Prostate gland (tissue), 2 donors: ENCODE results near the gene MAP3K9.

Source experiments
- POLR2A ChIP-seq: fragments of 450-650 bp; IDR thresholded peaks from one replicate; pipeline ENCODE4 v1.6.1; 2016; ENCODE audit warnings: antibody characterized with exemption, mild to moderate bottlenecking
- POLR2AphosphoS5 ChIP-seq: sonication (generic); formaldehyde crosslinking; IDR thresholded peaks from one replicate; pipeline ENCODE4 v1.6.1; 2017; ENCODE audit warnings: antibody characterized with exemption
- TF ChIP-seq, protein P1 (sequence below), 4 experiments: fragments of 200-600 bp in 2 of 4; fragments of 450-650 bp in 2 of 4; sonication (generic) in 2 of 4; IDR thresholded peaks; 1 replicate in 3 of 4; 2 replicates in 1 of 4; pipeline ENCODE4 v1.5.1; 2016 to 2019; ENCODE audit warnings: antibody characterized with exemption in 4 of 4, mild to moderate bottlenecking in 2 of 4, moderate library complexity in 2 of 4

DNA sequence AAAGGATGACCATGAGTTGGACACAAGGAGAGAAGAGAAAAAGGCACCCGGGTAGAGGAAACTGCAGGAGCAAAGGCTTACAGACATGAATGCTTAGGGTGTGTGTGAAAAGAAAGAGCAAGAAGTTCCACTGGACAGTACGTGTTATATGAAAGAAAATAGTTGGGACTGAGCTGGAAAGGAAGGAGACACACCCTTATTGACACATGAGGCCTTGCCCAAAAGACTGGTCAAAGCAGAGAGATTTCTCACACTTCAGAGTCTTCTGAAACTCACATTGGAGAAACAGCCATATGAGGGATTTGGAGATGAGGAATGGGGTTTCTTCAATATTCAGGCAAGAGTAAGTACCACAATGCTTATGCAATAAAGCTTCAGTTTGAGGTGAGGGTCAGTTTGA lies 111.6 kb downstream of the MAP3K9 start:
- TF ChIP-seq POLR2AphosphoS5 (no peak), POLR2A (no peak)
- TF ChIP-seq, protein P1, sequence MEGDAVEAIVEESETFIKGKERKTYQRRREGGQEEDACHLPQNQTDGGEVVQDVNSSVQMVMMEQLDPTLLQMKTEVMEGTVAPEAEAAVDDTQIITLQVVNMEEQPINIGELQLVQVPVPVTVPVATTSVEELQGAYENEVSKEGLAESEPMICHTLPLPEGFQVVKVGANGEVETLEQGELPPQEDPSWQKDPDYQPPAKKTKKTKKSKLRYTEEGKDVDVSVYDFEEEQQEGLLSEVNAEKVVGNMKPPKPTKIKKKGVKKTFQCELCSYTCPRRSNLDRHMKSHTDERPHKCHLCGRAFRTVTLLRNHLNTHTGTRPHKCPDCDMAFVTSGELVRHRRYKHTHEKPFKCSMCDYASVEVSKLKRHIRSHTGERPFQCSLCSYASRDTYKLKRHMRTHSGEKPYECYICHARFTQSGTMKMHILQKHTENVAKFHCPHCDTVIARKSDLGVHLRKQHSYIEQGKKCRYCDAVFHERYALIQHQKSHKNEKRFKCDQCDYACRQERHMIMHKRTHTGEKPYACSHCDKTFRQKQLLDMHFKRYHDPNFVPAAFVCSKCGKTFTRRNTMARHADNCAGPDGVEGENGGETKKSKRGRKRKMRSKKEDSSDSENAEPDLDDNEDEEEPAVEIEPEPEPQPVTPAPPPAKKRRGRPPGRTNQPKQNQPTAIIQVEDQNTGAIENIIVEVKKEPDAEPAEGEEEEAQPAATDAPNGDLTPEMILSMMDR (IDR thresholded peaks at IDR 0.05): no peak
